ENCODE results near the gene NSUN6.

NSUN6 gene, protein sequence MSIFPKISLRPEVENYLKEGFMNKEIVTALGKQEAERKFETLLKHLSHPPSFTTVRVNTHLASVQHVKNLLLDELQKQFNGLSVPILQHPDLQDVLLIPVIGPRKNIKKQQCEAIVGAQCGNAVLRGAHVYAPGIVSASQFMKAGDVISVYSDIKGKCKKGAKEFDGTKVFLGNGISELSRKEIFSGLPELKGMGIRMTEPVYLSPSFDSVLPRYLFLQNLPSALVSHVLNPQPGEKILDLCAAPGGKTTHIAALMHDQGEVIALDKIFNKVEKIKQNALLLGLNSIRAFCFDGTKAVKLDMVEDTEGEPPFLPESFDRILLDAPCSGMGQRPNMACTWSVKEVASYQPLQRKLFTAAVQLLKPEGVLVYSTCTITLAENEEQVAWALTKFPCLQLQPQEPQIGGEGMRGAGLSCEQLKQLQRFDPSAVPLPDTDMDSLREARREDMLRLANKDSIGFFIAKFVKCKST

GRCh38 chr10:18651324-18652007 lies at the start of gene NSUN6:
NSUN6 (minus strand) TSS chr10:18651587; CDS start chr10:18651203, 384 bp downstream.
- peak; percentile 97 for DNase-seq

- DNase-seq, result no peak
These were observed 48.8 kb upstream of the NSUN6 start for GRCh38 chr10:18699849-18700840.

DNA sequence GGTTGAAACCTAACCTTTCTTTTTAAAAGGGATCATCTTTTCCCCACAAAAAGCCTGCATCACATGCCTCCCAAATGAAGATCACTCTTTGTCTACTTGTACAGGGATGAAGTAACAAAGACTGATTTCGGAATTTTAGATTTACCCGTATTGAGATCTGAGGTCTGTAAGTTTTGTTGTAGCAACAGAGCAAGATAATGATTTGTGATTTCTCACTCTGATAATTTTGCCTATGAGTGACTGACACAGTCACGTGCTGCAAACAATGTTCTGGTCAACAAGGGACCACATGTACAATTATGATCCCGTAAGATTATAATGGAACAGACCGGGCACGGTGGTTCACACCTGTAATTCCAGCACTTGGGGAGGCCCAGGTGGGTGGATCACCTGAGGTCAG lies 39.2 kb upstream of the NSUN6 start:
- no peak for DNase-seq

DNA sequence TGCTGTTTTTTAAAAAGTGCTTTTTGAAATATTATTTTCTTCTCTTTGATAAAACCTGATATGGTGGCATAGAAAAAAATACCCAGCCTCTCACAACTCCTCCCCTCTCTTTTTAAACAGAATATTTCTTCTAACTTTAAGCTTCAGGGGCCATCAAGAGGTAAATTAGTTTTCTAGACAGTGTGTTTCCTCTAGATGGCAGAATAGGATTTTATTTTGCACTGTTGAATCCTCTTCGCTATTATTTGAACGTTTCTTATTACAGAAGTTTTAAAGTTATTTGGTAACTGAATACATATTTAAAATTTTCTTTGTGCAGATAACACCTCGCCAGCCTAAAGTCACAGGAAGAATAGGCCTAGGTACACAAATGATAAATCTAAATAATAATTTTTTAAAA lies 38.1 kb upstream of the NSUN6 start:
- peak; percentile 56 for DNase-seq

GRCh38 chr10:18687706-18688105 lies 36.3 kb upstream of the NSUN6 start:
- no peak for DNase-seq

DNA sequence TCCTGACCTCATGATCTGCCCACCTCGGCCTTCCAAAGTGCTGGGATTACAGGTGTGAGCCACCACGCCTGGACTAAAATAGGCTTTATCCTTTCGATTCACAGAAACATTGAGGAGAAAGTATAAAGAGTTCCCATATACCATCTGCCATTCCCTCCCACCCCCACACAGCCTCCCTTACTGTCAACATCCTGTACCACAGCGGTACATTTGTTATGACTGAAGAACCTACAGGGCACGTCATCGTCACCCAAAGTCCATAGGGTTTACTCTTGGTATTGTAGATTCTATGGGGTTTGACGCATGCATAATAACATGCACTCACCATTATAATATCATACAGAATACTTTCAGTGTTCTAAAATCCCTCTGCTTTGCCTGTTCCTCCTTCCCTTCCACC lies 35.8 kb upstream of the NSUN6 start:
- no peak for DNase-seq

DNA sequence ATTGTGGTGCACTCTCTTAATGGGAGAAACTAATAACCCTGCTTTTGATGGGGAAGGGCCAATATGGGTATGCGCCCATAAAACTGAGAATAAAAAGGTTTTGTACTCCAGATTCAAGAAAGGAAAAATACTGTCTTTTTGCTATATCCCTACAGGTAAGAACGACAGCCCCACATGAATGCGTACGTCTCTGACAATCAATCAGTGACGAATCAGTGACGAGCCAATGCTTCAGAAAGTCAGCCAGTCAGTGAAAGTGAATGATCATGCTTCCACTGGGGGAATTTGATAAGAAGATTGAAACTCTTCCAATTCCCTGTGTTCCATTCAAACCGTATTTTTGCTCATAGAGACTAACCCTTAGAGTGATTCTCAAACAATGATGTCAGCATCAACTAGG lies 34.2 kb upstream of the NSUN6 start:
- no peak for DNase-seq

- no peak for DNase-seq
These were observed 33.6 kb upstream of the NSUN6 start for GRCh38 chr10:18684953-18685352.

DNA sequence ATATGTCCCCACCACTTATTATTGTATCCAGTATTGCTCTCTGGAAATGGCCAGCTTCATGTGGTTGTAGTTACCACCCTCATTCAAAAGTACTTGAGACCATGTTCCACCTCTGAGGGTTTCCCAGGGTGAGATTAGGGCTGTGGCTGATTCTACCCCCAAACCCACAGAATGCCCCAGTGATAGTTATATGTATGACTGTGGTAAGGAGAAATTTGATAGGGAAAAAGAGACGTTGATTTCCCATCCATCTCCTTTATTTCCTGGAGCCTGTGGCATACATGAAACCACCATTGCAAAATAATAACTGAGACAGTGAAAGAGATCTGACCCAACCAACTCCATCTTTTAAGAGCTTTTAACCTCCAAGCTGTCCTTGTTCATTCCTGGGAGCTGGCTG lies 33.0 kb upstream of the NSUN6 start:
- DNase-seq, result no peak

DNA sequence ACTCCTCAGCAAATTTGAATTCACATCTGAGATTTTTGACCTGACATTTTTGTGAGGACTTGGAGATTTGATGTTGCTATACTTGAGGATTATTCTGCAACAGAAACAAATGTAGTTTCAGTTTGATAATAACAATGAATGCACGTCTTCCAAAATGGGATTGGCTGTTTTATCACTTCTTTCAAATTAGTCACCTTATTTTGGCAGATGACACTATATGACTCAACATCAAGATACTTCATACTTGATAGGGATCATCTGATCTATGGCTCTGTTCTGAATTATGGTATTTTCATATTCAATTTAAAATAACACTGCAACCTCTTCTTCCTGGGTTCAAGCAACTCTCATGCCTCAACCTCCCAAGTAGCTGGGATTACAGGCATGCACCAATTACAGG lies 32.0 kb upstream of the NSUN6 start:
- no peak for DNase-seq

- no peak for DNase-seq
These were observed 30.6 kb upstream of the NSUN6 start for GRCh38 chr10:18681971-18682411.

DNA sequence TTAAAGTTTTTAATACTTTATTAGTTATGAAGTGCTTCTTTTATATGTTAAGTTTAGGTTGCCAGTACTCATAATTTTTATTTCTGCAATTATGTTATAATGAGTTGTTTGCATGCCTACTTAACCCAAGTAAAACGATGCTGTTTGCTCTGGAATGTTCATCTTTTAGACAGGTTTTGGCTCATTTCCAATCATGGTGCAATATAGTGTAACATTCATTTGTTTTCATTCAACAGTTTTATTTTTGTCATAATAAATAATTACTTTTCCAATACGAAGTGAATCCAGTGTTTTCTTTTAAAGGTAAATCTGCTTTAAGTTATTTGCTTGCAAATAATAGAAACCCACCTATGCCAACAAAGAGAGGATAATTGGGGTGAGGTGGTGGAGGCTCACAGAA lies 30.0 kb upstream of the NSUN6 start:
- peak; percentile 30 for DNase-seq

DNA sequence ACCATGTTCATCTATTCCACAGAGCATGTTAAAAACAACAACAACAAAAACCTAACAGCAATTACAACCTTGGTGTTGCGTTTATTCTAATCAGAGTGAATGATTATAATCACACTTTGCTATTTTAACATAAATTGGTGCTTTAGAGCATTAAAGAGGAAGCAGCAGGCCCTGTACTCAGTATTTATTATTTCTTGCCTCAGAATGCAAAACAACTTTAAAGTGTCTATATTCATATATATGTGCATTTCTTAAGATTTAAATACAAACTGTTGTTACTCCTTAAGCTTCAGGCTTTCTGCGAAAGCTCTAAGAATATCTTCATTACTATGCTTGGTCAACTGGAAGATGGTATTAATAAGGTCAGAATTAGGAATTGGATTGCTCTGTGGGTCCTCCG lies 29.4 kb upstream of the NSUN6 start:
- DNase-seq, result peak; percentile 26

- no peak for DNase-seq
These were observed 23.9 kb upstream of the NSUN6 start for GRCh38 chr10:18675086-18675801.

GRCh38 chr10:18668026-18668425 lies 16.6 kb upstream of the NSUN6 start:
- DNase-seq, result no peak

DNA sequence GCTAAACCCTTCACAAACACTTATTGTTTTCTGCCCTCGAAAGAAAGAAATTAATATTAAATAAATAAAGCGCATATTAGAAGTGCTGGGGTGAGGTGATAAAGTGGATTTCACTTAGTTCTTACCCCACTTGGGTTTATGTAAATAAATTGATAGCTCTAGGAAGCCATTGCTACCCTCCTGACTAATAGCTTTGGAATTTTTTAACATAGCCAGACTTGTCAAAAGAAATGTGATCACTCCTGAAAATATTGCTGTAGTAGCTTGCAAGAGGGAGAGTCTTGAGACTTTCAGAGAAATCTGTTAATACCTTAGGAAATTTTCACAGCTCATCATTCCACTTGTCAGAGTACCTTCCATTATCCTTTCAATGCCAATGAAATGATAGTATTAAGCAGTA lies 15.4 kb upstream of the NSUN6 start:
- no peak for DNase-seq

DNA sequence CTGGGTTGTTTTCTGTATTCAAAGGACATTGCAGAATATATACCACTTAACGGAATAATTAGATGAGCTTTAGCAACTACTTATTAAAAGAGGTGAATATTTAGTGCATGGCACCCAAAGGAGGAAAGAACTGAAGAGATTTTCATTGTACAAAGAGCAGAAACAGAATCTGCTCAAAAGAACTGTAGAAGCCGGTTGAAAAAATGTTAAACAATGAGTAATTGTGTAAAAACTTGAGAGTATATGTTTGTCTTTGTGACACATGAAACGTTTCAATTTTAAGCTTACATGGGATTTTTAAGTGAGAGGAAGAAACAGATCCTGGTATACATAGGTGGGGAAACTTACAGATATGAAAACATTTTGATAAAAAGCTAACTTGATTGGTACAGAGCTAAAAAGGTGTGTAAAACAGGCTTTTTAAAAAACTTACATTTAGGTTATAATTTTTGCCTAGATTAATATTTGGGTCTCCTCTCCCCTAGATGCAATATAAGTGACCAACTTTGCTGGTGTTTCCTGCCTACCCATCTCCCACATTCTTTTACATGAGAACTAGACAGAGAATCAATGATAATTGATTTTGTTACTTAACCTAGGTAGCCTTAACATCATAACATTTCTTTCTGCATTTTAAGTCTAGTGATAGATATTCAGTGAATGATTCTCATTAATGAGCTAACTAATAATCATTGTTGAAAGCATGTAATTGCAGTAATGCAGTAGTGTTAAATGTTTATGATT lies 14.6 kb upstream of the NSUN6 start:
- DNase-seq, result no peak

- no peak for DNase-seq
These were observed 13.6 kb upstream of the NSUN6 start for GRCh38 chr10:18664841-18665478.

DNA sequence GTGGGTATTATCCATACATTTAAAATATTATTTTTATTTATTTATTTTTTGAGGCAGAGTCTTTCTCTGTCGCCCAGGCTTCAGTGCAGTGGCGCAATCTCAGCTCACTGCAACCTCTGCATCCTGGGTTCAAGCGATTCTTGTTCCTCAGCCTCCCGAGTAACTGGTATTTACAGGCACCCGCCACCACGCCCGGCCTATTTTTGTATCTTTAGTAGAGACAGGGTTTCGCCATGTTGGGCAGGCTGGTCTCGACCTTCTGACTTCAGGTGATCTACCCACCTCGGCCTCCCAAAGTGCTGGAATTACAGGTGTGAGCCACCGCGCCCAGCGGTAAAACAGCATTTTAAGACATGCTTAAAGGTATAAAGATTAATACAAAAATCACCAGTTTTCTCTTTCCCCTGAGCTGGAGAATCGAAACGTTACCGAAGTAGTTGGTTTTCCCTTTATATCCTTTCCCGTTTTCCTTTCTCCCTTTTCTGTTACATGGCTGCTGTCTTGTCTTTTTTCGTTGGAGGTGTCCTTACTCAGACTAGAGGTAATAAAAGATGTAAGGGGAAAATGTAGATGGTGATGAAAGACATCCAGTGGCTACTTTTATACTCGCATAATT lies 9.5 kb upstream of the NSUN6 start:
- no peak for DNase-seq

DNA sequence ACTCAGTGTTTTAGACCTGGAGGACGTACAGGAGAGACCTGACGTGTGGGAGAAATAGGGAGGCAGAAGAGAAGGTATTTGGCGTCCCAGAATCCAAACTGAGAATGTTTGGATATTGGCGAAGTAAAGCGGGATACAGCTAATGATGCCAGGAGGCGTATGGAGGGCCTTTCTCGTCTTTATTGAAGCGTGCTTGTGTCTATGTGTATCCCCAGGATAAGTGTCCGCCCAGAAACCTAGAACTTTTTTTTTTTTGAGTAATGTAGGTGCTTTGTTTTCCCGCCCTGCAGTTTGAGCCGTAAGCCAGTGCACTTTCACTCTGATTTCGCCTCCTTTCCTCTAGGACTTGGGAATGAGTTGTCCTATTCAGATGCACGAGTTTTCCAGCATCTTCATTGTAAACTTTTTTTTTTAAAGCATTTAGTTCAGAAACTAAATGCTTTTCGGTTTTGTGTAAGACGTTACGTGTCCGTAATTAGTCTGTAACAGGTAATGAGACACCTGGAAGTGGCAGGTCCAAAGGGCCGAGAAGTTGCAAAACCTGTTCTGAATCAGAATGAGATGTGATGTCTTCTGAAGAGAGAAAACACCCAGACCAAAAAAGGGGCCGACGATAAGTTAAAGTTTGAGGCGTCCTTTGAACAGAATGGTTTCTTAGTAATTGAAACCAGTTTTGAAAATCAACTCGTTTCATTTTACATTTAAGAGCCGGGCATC lies 8.6 kb upstream of the NSUN6 start:
- DNase-seq, result no peak

Measured in eye (tissue), 1 donor.